Uterus (tissue), 4 donors: Measurements from ENCODE around the gene VSNL1. TPM values are rescaled to one million over a fixed set of nuclear protein-coding genes. Genes with fewer than 3 reads are reported as not detected.

Source experiments
- DNase-seq, 2 donors: peaks; one replicate each; pipeline ENCODE4 v3.0.0-alpha.2; 2019 to 2020
- H3K27ac ChIP-seq, 2 donors: fragments of 200-600 bp; sonication (generic); 1 replicate in 1 of 2; 2 replicates in 1 of 2; pipeline ENCODE4 v1.5.1; 2016 to 2018
- H3K27me3 ChIP-seq, 2 donors: fragments of 200-600 bp; sonication (generic); one replicate each; pipeline ENCODE4 v1.5.1; 2018 to 2019; ENCODE audit warnings: control low read depth in 1 of 2
- H3K36me3 ChIP-seq, 2 donors: fragments of 200-600 bp; sonication (generic); one replicate each; pipeline ENCODE4 v1.5.1; 2019; ENCODE audit warnings: control low read depth in 1 of 2
- H3K4me1 ChIP-seq, 2 donors: fragments of 200-600 bp; sonication (generic); one replicate each; pipeline ENCODE4 v1.5.1; 2018 to 2019; ENCODE audit warnings: control low read depth in 1 of 2
- H3K4me3 ChIP-seq, 2 donors: fragments of 200-600 bp; sonication (generic); 1 replicate in 1 of 2; 2 replicates in 1 of 2; pipeline ENCODE4 v1.5.1; 2018 to 2019; ENCODE audit warnings: mild to moderate bottlenecking in 1 of 2
- H3K9me3 ChIP-seq, 2 donors: fragments of 200-600 bp; sonication (generic); one replicate each; pipeline ENCODE4 v1.5.1; 2019; ENCODE audit warnings: control low read depth in 1 of 2
- POLR2A ChIP-seq, 2 donors: fragments of 450-650 bp; IDR thresholded peaks; one replicate each; pipeline ENCODE4 v1.6.1; 2016; ENCODE audit warnings: antibody characterized with exemption in 2 of 2, mild to moderate bottlenecking in 1 of 2, moderate library complexity in 1 of 2
- intact Hi-C: fragments of 100-400 bp; cut with DNase I; formaldehyde crosslinking; loops from one replicate; pipeline ENCODE4 v1.15.1; 2023; ENCODE audit warnings: low total_unique reads
- total RNA-seq, 4 donors: library from RNA; depleted of rRNA in 3 of 4; stranded (reverse); fragments of >200 nt in 3 of 4; gene quantifications; one replicate each; pipeline versions ENCODE4 v1.1.0 to v1.2.4, GENCODE V29; 2014 to 2023
- TF ChIP-seq, protein P1 (sequence below), 4 experiments: fragments of 200-600 bp in 2 of 4; fragments of 450-650 bp in 2 of 4; sonication (generic) in 2 of 4; IDR thresholded peaks; one replicate each; pipeline ENCODE4 v1.5.1; 2016 to 2019; ENCODE audit warnings: antibody characterized with exemption in 4 of 4, mild to moderate bottlenecking in 2 of 4, moderate library complexity in 1 of 4
- donor health status: DM: yes; HTN: yes; CAD: no.

VSNL1 gene
- total RNA-seq, 4 donors from 2014 or later, result 0.29 to 1.8 (median 0.61) TPM; not detected in 1

GRCh38 chr2:17574406-17575073, 34.0 kb downstream of the VSNL1 start:
- TF ChIP-seq, protein P1, sequence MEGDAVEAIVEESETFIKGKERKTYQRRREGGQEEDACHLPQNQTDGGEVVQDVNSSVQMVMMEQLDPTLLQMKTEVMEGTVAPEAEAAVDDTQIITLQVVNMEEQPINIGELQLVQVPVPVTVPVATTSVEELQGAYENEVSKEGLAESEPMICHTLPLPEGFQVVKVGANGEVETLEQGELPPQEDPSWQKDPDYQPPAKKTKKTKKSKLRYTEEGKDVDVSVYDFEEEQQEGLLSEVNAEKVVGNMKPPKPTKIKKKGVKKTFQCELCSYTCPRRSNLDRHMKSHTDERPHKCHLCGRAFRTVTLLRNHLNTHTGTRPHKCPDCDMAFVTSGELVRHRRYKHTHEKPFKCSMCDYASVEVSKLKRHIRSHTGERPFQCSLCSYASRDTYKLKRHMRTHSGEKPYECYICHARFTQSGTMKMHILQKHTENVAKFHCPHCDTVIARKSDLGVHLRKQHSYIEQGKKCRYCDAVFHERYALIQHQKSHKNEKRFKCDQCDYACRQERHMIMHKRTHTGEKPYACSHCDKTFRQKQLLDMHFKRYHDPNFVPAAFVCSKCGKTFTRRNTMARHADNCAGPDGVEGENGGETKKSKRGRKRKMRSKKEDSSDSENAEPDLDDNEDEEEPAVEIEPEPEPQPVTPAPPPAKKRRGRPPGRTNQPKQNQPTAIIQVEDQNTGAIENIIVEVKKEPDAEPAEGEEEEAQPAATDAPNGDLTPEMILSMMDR (IDR thresholded peaks at IDR 0.05), result no peak
- no peak for TF ChIP-seq POLR2A (IDR thresholded peaks at IDR 0.05)
- no peak for DNase-seq
- no peak overlapping the region for H3K4me3 ChIP-seq
- no peaks in the 10 kb centered on the region for H3K36me3 ChIP-seq
- H3K27ac ChIP-seq, result no peak overlapping the region
- no peaks in the 10 kb centered on the region for H3K27me3 ChIP-seq
- H3K4me1 ChIP-seq, result no peaks in the 10 kb centered on the region
- no peaks in the 10 kb centered on the region for H3K9me3 ChIP-seq
- intact Hi-C loops, result no loop called here

GRCh38 chr2:17576802-17577201, 36.3 kb downstream of the VSNL1 start:
- no peak for DNase-seq
- H3K4me1 ChIP-seq, result no peaks in the 10 kb centered on the region
- H3K36me3 ChIP-seq, result no peaks in the 10 kb centered on the region
- H3K9me3 ChIP-seq, result no peaks in the 10 kb centered on the region
- H3K4me3 ChIP-seq, result no peak overlapping the region
- TF ChIP-seq POLR2A (IDR thresholded peaks at IDR 0.05), result no peak
- TF ChIP-seq, protein P1 (IDR thresholded peaks at IDR 0.05), result no peak
- H3K27me3 ChIP-seq, result no peaks in the 10 kb centered on the region
- no peak overlapping the region for H3K27ac ChIP-seq
- intact Hi-C loops, result no loop called here

DNA sequence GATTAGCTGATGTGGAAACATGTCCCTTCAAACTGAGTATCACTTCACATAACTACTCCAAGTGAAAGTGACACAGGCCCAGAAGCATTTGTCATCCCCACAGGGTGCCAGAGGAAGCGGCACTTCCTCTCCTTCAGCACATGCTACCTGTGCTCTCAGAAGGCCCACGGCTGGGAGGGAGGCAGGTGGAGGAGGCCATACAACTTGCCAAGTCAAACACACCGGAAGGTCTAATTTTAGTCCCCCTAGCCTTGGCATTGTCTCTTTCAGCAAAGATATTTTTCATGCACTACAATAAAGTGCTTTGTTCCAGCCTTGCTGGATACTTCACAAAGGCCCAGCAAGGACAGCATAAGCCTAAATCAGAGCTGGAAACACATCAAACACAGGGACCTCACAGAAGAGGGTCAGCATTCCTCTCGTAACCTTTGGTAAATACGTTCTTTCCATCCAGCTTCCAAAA, 38.0 kb downstream of the VSNL1 start:
- Histone ChIP-seq H3K4me1 (no peaks in the 10 kb centered on the region), H3K27ac (no peak overlapping the region), H3K36me3 (no peaks in the 10 kb centered on the region), H3K9me3 (no peaks in the 10 kb centered on the region), H3K27me3 (no peaks in the 10 kb centered on the region), H3K4me3 (no peak overlapping the region)
- no peak for DNase-seq
- TF ChIP-seq, protein P1 (IDR thresholded peaks at IDR 0.05), result no peak
- no peak for TF ChIP-seq POLR2A (IDR thresholded peaks at IDR 0.05)
- intact Hi-C loops, result no loop called here

- Histone ChIP-seq H3K9me3 (no peaks in the 10 kb centered on the region), H3K4me3 (no peak overlapping the region), H3K27ac (no peak overlapping the region), H3K36me3 (no peaks in the 10 kb centered on the region), H3K27me3 (no peaks in the 10 kb centered on the region), H3K4me1 (no peaks in the 10 kb centered on the region)
- DNase-seq, result no peak
- intact Hi-C loops, result no loop called here
- TF ChIP-seq, protein P1 (IDR thresholded peaks at IDR 0.05), result no peak
Measured at GRCh38 chr2:17579605-17580318, 39.3 kb downstream of the VSNL1 start.

DNA sequence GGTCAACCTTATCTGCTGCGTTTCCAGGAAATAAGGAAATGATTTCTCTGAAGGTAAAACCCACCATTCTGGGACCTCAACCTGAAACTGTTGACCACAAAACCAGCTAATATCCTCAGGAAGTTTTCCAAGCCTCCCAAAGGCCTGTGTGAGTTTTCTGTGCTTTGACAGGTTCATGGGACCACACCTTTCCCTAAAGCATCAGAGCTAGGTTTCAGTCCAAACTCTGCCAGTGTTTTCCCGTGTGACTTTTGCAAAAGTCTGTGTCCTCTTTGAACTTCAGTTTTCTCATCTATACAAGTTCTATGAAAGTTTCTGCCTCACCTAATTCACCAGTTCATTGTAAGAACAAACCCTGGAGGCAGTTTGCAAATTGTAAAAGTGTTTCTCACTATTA, 39.8 kb downstream of the VSNL1 start:
- no peak overlapping the region for H3K4me3 ChIP-seq
- no peak for DNase-seq
- no peaks in the 10 kb centered on the region for H3K36me3 ChIP-seq
- TF ChIP-seq, protein P1 (IDR thresholded peaks at IDR 0.05), result no peak
- no peak for TF ChIP-seq POLR2A (IDR thresholded peaks at IDR 0.05)
- H3K27me3 ChIP-seq, result no peaks in the 10 kb centered on the region
- no peak overlapping the region for H3K27ac ChIP-seq
- H3K4me1 ChIP-seq, result no peaks in the 10 kb centered on the region
- no peaks in the 10 kb centered on the region for H3K9me3 ChIP-seq
- intact Hi-C loops, result no loop called here
